T47D (cell line): ENCODE measurements around the gene LEKR1.

Experiments used
- DNase-seq, 2 experiments: peaks; one replicate each; pipeline versions ENCODE4 v3.0.0 to v3.0.0-alpha.2; 2011 to 2012; ENCODE audit warnings: low read depth in 1 of 2, low spot score in 1 of 2
- JUND ChIP-seq: IDR thresholded peaks from 2 replicates; pipeline ENCODE4 v1.6.1; 2012; ENCODE audit warnings: low read depth
- in situ Hi-C: cut with HindIII; loops from 2 replicates; pipeline ENCODE4 v1.10.0; 2016; ENCODE audit warnings: low sequenced_read_pairs, low pct_unique_long_range_greater_than_20kb

The LEKR1 gene

DNA sequence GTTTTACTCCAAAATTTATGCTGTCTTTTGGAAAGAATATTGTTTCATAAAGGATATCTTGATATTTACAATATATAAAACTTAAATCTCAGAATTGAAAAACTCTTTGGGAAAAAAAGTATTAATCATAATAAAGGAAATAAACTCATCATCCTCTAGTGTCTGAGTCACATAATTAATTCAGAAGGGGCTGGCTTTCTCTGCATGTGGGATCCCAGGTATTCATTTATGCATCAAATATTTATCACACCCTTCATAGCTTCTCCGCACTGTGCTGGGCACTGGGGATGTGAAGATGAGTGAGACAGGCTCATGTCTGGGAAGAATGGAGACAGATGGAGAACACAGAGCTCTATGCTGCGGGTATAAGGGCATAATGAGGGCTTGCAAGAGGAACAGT, 268.1 kb downstream of the LEKR1 start:
- no peak for TF ChIP-seq JUND
- no peak for DNase-seq
- in situ Hi-C loops = no loop called here

GRCh38 chr3:157094751-157095480, 268.8 kb downstream of the LEKR1 start:
- DNase-seq = no peak
- TF ChIP-seq JUND = no peak
- in situ Hi-C loops = no loop called here
